HG03460 (cell line): ENCODE results near the gene CNTN1.
"Not testable (repeated sequence)": the region's sequence is repeated elsewhere in the genome, so short reads cannot be mapped to it uniquely, and the experiment has no call there.

Experiments
- ATAC-seq: cut with Tn5 transposase; IDR thresholded peaks from one replicate; pipeline ENCODE4 v1.9.1; 2021; ENCODE audit not compliant: unreplicated experiment

Gene CNTN1

GRCh38 chr12:40697566-40698259, 5.5 kb downstream of the CNTN1 start:
- ATAC-seq: no peak

- no peak for ATAC-seq
These were observed 9.5 kb downstream of the CNTN1 start for GRCh38 chr12:40701756-40702155.

- no peak for ATAC-seq
These were observed 18.9 kb downstream of the CNTN1 start for GRCh38 chr12:40711121-40711520.

GRCh38 chr12:40714636-40715035, 22.4 kb downstream of the CNTN1 start:
- no peak for ATAC-seq

- ATAC-seq: no peak
These were observed 23.8 kb downstream of the CNTN1 start for GRCh38 chr12:40716037-40716436.

- ATAC-seq: no peak
These were observed 25.3 kb downstream of the CNTN1 start for GRCh38 chr12:40717576-40717975.

GRCh38 chr12:40718878-40719372, 26.7 kb downstream of the CNTN1 start:
- ATAC-seq: no peak

GRCh38 chr12:40723001-40723400, 30.8 kb downstream of the CNTN1 start:
- no peak for ATAC-seq

GRCh38 chr12:40726366-40726765, 34.1 kb downstream of the CNTN1 start:
- ATAC-seq: no peak

GRCh38 chr12:40727774-40728483, 35.7 kb downstream of the CNTN1 start:
- no peak for ATAC-seq

GRCh38 chr12:40730281-40730680, 38.0 kb downstream of the CNTN1 start:
- no peak for ATAC-seq

- no peak for ATAC-seq
These were observed 41.6 kb downstream of the CNTN1 start for GRCh38 chr12:40733871-40734270.

- no peak for ATAC-seq
These were observed 42.0 kb downstream of the CNTN1 start for GRCh38 chr12:40734276-40734675.

GRCh38 chr12:40735551-40736230, 43.5 kb downstream of the CNTN1 start:
- ATAC-seq: no peak

GRCh38 chr12:40737416-40737815, 45.2 kb downstream of the CNTN1 start:
- ATAC-seq: not testable (repeated sequence)

- ATAC-seq: no peak
These were observed 46.6 kb downstream of the CNTN1 start for GRCh38 chr12:40738856-40739255.

GRCh38 chr12:40742041-40742440, 49.8 kb downstream of the CNTN1 start:
- no peak for ATAC-seq

GRCh38 chr12:40745386-40745785, 53.1 kb downstream of the CNTN1 start:
- no peak for ATAC-seq

GRCh38 chr12:40749863-40750262, 57.6 kb downstream of the CNTN1 start:
- ATAC-seq: no peak

GRCh38 chr12:40752011-40752410, 59.8 kb downstream of the CNTN1 start:
- ATAC-seq: no peak

- ATAC-seq: no peak
These were observed 68.6 kb downstream of the CNTN1 start for GRCh38 chr12:40760821-40761220.

GRCh38 chr12:40762072-40762471, 69.8 kb downstream of the CNTN1 start:
- no peak for ATAC-seq
